22Rv1 (cell line): ENCODE measurements around the gene OAT.
A peak's percentile ranks its signal among the peaks of the same experiment; 100 is the strongest.

Experiments used
- H3K27ac ChIP-seq: fragments of 450-650 bp; 2 replicates; pipeline ENCODE4 v1.5.1; 2017
- ZFX ChIP-seq: fragments of 450-650 bp; IDR thresholded peaks from 2 replicates; pipeline ENCODE4 v1.6.1; 2017; ENCODE audit warnings: antibody characterized with exemption, borderline replicate concordance
- TF ChIP-seq, protein P1 (sequence below): fragments of 450-650 bp; IDR thresholded peaks from 2 replicates; pipeline ENCODE4 v1.5.1; 2017; ENCODE audit warnings: mild to moderate bottlenecking

Gene OAT

GRCh38 chr10:124414076-124414475, 4.6 kb downstream of the OAT start:
- no peak overlapping the region for H3K27ac ChIP-seq
- TF ChIP-seq, protein P1, sequence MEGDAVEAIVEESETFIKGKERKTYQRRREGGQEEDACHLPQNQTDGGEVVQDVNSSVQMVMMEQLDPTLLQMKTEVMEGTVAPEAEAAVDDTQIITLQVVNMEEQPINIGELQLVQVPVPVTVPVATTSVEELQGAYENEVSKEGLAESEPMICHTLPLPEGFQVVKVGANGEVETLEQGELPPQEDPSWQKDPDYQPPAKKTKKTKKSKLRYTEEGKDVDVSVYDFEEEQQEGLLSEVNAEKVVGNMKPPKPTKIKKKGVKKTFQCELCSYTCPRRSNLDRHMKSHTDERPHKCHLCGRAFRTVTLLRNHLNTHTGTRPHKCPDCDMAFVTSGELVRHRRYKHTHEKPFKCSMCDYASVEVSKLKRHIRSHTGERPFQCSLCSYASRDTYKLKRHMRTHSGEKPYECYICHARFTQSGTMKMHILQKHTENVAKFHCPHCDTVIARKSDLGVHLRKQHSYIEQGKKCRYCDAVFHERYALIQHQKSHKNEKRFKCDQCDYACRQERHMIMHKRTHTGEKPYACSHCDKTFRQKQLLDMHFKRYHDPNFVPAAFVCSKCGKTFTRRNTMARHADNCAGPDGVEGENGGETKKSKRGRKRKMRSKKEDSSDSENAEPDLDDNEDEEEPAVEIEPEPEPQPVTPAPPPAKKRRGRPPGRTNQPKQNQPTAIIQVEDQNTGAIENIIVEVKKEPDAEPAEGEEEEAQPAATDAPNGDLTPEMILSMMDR, result no peak

DNA sequence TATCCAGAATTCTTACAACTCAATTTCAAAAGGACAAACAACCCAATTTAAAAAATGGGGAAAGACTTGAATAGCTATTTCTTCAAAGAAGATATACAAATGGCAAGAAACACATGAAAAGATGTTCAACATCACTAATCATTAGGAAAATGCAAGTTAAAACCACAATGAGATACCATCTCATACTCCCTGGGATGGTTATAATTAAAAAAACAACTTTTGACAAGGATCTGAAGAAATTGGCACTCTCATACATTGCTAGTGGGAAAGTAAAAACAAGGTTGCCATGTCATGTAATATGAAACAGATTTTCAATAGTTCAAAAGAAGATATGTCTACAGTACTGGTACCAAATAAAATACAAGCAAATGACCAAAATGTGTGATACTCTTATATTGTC, 9.0 kb downstream of the OAT start:
- TF ChIP-seq, protein P1, result no peak
- TF ChIP-seq ZFX, result no peak
- H3K27ac ChIP-seq, result no peak overlapping the region

GRCh38 chr10:124408357-124408756, 10.4 kb downstream of the OAT start:
- TF ChIP-seq, protein P1, result no peak
- TF ChIP-seq ZFX, result no peak
- H3K27ac ChIP-seq, result no peak overlapping the region

DNA sequence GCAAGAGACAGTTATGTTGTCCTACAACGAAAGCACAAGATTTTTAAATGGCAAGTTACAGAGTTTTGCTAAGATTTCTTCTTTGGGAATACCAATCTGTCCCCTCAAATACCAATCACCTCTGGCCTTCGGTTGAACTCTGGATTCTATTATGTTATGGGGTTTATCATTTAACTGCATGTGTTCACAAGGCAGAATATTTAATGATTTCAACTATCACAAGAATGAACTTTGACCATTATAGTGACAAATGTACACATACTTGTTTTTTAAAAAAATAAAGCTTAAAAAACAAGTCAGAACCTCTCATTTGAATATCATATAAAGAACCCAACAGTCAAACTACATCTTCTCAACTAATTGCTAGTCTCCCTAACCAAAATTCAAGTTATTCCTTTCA, 11.3 kb downstream of the OAT start:
- TF ChIP-seq, protein P1, result no peak
- no peak for TF ChIP-seq ZFX
- no peak overlapping the region for H3K27ac ChIP-seq

DNA sequence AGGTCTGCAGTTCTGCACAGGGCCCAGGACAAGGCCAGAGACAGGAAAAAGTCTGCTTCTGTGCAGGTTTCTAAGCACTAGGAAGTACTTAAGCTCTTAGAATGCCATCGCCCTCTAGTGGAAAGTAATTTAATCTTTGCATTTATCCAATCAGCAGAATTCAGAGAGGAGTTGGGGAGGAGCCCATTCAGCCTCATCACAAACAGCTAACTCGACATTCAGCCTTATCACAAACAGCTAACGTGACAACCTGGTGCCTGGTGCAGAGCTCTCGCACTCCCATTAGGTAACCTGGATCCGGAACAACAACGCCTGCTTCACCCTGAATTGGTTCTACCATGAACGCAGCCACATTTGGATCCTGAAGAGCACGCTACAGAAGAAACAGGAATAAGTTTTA, 15.2 kb downstream of the OAT start:
- TF ChIP-seq ZFX, result no peak
- TF ChIP-seq, protein P1, result peak; percentile 81
- no peak overlapping the region for H3K27ac ChIP-seq

GRCh38 chr10:124402273-124402672, 16.4 kb downstream of the OAT start:
- H3K27ac ChIP-seq, result no peak overlapping the region
- TF ChIP-seq ZFX, result no peak
- TF ChIP-seq, protein P1, result no peak

DNA sequence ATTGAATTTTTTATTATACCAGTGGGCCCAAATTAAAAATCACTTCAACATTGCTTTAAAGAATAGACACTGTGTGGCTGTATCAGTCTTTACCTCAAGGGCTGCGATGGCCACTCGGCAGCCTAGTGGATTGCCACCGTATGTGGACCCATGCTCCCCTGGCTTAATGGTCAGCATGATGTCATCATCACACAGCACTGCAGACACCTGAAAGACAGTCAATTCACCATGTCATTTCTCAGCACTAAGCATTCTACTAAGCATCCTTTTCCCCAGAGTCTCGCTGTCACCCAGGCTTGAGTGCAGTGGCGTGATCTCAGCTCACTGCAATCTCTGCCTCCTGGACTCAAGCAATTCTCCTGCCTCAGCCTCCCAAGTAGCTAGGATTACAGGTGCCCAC, 17.1 kb downstream of the OAT start:
- no peak overlapping the region for H3K27ac ChIP-seq
- TF ChIP-seq ZFX, result no peak
- TF ChIP-seq, protein P1, result no peak
